Neural crest cell (in vitro differentiated cells): Measurements from ENCODE around the gene AGAP3. TPM values are rescaled to one million over a fixed set of nuclear protein-coding genes. Genes with fewer than 3 reads are reported as not detected.

Source experiments
- DNase-seq: peaks from one replicate; pipeline ENCODE4 v3.0.0; 2021; ENCODE audit warnings: low read depth, mixed read lengths, low spot score
- H3K27ac Mint-ChIP-seq: one replicate; pipeline ENCODE4 v1.8.0; 2021; ENCODE audit warnings: mild to moderate bottlenecking, mixed read lengths; ENCODE audit not compliant: unreplicated experiment
- H3K27me3 Mint-ChIP-seq: 2 replicates; pipeline ENCODE4 v1.8.0; 2021; ENCODE audit warnings: low read depth, mild to moderate bottlenecking, mixed read lengths
- H3K36me3 Mint-ChIP-seq: 2 replicates; pipeline ENCODE4 v1.8.0; 2021; ENCODE audit warnings: low read depth, mild to moderate bottlenecking, mixed read lengths
- H3K4me1 Mint-ChIP-seq: 2 replicates; pipeline ENCODE4 v1.8.0; 2021; ENCODE audit warnings: mixed read lengths
- H3K4me3 Mint-ChIP-seq: one replicate; pipeline ENCODE4 v1.8.0; 2021; ENCODE audit warnings: mild to moderate bottlenecking, mixed read lengths
- H3K9me3 Mint-ChIP-seq: 2 replicates; pipeline ENCODE4 v1.8.0; 2021; ENCODE audit warnings: mixed read lengths
- CTCF ChIP-seq: fragments of 200-600 bp; sonication (generic); conservative IDR thresholded peaks from 2 replicates; pipeline ENCODE4 v1.5.0; 2021; ENCODE audit warnings: antibody characterized with exemption, mild to moderate bottlenecking
- total RNA-seq: library from RNA; stranded (reverse); gene quantifications from 2 replicates; pipeline ENCODE4 v1.2.1, GENCODE V29; 2021

AGAP3 gene
- total RNA-seq, 1 donor from 2014 or later, result 139 TPM

GRCh38 chr7:151181011-151181431 is 94.7 kb downstream of the AGAP3 start:
- TF ChIP-seq CTCF, result no peak
- Mint-ChIP-seq H3K36me3 (no peaks in the 10 kb centered on the region), H3K4me3 (no peak overlapping the region), H3K27ac (no peak overlapping the region), H3K4me1 (no peaks in the 10 kb centered on the region), H3K27me3 (peaks cover 5% of the 10 kb centered on the region), H3K9me3 (no peaks in the 10 kb centered on the region)
- DNase-seq, result no peak

GRCh38 chr7:151185762-151186639 is 99.7 kb downstream of the AGAP3 start:
- Mint-ChIP-seq H3K4me3 (no peak overlapping the region), H3K27me3 (peaks cover 17% of the 10 kb centered on the region)
- no peak for DNase-seq

GRCh38 chr7:151186640-151187408 is 100.5 kb downstream of the AGAP3 start, which contains the start of gene ASB10:
Gene ASB10 (minus strand): TSS chr7:151187250. CDS start chr7:151187130, 120 bp downstream.
- no peak within 1 kb of the TSS for H3K4me3 Mint-ChIP-seq
- no peak for TF ChIP-seq CTCF
- peaks cover 3% of the 10 kb centered on the region for H3K4me1 Mint-ChIP-seq
- H3K27ac Mint-ChIP-seq, result no peak within 1 kb of the TSS
- no peaks in the 10 kb centered on the region for H3K36me3 Mint-ChIP-seq
- DNase-seq, result no peak
- H3K9me3 Mint-ChIP-seq, result no peaks in the 10 kb centered on the region
- H3K27me3 Mint-ChIP-seq, result peaks cover 17% of the 10 kb centered on the region

More at GRCh38 chr7:151185762-151186639, 99.7 kb downstream of the AGAP3 start:
- Mint-ChIP-seq H3K27ac (no peak overlapping the region), H3K9me3 (no peaks in the 10 kb centered on the region), H3K36me3 (no peaks in the 10 kb centered on the region), H3K4me1 (peaks cover 3% of the 10 kb centered on the region)
- no peak for TF ChIP-seq CTCF

GRCh38 chr7:151187409-151188251 is 101.4 kb downstream of the AGAP3 start:
- H3K4me1 Mint-ChIP-seq, result peaks cover 3% of the 10 kb centered on the region
- H3K4me3 Mint-ChIP-seq, result no peak overlapping the region
- no peaks in the 10 kb centered on the region for H3K36me3 Mint-ChIP-seq
- no peak overlapping the region for H3K27ac Mint-ChIP-seq
- TF ChIP-seq CTCF, result no peak
- no peak for DNase-seq
- H3K9me3 Mint-ChIP-seq, result no peaks in the 10 kb centered on the region
- H3K27me3 Mint-ChIP-seq, result peaks cover 17% of the 10 kb centered on the region

GRCh38 chr7:151188252-151188542 is 101.9 kb downstream of the AGAP3 start:
- DNase-seq, result no peak
- H3K36me3 Mint-ChIP-seq, result no peaks in the 10 kb centered on the region
- TF ChIP-seq CTCF, result no peak
- peaks cover 17% of the 10 kb centered on the region for H3K27me3 Mint-ChIP-seq
- no peak overlapping the region for H3K27ac Mint-ChIP-seq
- H3K9me3 Mint-ChIP-seq, result no peaks in the 10 kb centered on the region
- H3K4me3 Mint-ChIP-seq, result no peak overlapping the region
- H3K4me1 Mint-ChIP-seq, result peaks cover 3% of the 10 kb centered on the region
